Uterus (tissue), 2 donors: ENCODE results near the gene SAMD10.

Source experiments
- CTCF ChIP-seq, 4 experiments: fragments of 200-600 bp in 2 of 4; fragments of 450-650 bp in 2 of 4; sonication (generic) in 2 of 4; IDR thresholded peaks; one replicate each; pipeline ENCODE4 v1.5.1; 2016 to 2019; ENCODE audit warnings: antibody characterized with exemption in 4 of 4, mild to moderate bottlenecking in 2 of 4, moderate library complexity in 1 of 4
- POLR2A ChIP-seq, 2 donors: fragments of 450-650 bp; IDR thresholded peaks; one replicate each; pipeline ENCODE4 v1.6.1; 2016; ENCODE audit warnings: antibody characterized with exemption in 2 of 2, mild to moderate bottlenecking in 1 of 2, moderate library complexity in 1 of 2

- TF ChIP-seq POLR2A (IDR thresholded peaks at IDR 0.05) (no peak), CTCF (IDR thresholded peaks at IDR 0.05) (no peak)
These were observed 35.1 kb downstream of the SAMD10 start for GRCh38 chr20:63944078-63944941.
